Medulla oblongata (tissue), 1 donor: ENCODE data around the gene SPATS2.

Source experiments
- DNase-seq: peaks from one replicate; pipeline ENCODE4 v3.0.0-alpha.2; 2015; ENCODE audit errors: extremely low spot score

Gene SPATS2

DNA sequence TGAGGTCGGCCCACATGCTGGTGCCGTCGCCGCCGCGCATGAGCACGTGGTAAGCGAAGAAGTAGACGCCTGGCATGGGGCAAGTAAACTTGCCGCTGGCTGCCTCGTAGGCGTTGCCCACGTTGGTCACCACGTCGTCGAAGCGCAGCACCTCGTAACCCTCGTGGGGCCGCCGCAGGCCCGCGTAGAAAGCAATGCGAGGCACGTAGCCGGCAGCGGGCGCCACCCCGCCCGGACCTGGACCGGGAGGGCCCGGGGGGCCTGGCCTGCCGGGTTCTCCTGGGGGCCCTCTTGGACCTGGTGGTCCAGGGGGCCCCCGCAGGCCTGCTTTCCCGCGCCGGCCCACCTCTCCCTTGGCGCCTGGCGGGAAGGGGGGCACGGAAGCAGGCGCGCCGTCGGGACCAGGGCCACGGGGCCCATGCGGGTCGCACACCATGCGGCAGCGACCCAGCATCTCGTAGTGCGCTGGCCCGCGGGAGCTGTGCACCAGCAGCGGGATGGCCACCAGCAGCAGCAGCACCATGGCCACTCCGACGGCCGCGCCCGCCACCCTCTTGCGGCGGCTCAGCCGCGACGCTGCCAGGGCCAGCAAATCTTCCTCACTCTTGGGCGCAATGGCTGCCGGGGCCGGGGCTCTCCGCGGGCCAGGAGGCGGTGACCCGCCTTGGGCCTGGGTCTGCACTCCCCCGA, 31.2 kb upstream of the SPATS2 start:
- no peak for DNase-seq

DNA sequence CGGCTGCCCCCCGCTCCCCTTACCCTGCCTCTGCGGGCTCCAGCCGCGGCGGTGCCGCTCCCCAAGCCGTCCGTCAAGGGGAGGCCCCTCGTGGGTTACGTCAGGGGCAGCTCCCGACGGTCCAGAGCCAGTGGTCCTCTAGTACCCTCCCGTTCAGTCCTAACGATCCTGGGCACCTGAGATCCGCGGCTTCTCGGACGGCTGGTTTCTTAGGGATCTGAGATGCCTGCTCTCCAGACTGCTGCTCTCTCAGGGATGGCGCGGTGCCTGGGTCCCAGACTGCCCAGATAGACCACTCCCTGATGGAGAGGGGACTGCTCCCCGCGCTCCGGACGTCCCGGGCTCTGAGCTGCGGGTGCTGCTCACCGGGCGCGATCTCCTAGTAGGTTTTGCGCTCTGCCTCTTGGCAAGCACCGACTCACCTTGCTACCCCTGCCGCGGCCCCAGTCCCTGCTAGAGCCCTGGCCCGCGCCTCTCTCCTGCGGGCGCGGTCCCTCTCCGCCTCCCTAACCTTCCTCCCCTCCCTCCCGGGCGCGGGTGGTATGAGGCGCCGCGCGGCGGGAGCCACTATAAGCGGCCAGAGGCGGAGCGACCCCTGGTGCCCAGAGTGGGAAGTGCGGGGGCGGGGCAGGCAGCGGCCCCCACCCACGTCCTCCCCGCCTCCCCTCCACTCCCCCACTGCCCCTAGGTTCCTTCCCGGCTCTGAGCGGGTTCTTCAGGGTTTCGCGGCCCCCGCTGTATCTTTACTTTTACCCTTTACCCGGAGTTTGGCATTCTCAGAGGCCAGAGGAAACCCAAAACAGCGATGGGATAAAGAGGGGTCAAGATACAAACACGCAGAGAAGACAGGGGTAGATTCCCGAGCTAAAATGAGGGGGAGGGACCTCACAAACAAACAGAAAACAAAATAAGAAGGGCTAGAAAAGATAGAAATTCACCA, 30.3 kb upstream of the SPATS2 start, which contains the start of gene C1QL4:
TSS of gene C1QL4 (minus strand) at position 544 of the 940 bp plus-strand sequence. CDS start 711 bp downstream, outside the sequence.
- peak; percentile 82 for DNase-seq

DNA sequence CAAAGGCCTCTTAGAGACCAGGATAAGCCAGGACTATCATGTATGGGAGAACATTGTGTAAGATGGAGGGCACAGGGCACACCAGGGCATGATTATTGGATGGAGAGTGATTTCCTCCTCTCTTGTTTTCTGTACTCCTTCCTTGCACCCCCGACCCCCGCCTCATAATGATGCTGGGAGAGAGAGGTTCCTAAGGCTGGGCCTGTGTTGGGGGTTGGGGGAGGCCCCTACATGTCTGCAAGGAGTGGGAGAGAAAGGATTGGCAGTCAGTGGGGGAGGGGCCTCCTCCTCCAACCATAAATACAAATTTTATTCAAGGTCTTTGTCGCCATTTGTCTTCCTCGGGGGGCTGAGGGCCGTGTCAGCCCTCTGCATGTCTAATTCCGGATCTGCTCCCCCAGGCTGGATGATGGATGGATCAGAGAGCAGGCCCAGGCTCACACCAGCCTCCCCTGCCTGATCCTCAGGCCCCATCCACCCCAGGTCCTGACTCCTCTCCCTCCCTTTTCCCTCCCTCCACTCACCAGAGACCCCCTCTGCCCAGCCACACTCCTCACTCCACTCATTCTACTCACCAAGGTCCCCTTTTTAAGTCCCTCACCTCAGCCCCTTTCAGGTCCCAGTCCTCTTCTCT, 28.3 kb upstream of the SPATS2 start:
- DNase-seq: no peak

DNA sequence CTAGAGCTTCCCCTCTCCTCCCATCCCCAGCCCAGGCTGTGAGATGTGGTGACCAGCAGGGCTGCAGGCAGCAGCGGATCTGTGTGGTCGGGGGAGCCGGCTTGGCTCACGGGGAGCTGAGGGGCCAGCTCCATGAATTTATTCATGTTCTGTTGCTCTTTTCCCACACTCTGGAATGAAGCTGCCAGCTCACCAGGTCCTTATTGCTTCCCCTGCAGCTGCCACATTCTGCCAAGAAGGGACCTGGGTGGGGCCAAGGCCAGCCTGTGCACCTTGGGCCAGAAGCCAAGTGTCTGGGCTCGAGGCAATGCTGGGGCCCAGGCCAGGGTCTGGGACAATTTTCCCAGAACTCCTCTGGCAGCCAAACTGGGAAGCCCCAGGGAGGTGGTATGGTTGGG, 27.8 kb upstream of the SPATS2 start:
- DNase-seq: no peak

DNA sequence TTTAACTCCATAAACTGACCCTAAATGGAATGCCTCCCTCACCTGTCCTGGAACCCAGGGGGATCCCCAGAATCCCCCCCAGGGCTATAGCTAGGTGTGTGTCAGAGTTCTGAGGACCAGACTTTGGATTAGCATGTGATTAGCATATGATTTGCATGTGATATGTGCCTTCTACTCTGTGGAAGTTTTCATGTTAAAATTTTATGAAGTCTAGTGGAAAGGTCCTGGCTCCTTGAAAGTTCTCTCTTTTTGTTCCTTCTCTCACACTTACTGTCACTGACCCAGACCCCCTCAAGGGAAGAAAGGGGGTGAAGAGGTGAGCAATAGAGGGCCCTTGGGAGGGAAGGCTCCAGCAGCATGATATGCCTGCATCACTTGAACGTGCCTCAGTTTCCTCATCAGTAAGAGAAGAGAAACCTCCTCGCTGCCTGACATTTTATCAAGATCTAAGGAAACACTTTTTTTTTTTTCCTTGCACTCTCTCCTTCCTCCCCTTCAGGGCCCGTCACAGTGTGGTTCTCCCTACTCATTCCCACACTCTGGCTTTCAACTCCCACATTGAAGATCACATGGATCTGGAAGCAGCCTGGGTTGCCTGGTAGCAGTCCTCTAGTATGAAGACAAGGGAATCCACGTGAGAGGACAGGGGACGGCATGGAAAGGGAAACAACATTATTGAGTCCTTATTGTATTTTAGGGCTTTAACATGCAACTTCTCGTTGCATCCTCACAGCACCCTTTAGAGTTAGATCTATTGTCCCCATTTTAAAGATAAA, 27.0 kb upstream of the SPATS2 start:
- DNase-seq: no peak

DNA sequence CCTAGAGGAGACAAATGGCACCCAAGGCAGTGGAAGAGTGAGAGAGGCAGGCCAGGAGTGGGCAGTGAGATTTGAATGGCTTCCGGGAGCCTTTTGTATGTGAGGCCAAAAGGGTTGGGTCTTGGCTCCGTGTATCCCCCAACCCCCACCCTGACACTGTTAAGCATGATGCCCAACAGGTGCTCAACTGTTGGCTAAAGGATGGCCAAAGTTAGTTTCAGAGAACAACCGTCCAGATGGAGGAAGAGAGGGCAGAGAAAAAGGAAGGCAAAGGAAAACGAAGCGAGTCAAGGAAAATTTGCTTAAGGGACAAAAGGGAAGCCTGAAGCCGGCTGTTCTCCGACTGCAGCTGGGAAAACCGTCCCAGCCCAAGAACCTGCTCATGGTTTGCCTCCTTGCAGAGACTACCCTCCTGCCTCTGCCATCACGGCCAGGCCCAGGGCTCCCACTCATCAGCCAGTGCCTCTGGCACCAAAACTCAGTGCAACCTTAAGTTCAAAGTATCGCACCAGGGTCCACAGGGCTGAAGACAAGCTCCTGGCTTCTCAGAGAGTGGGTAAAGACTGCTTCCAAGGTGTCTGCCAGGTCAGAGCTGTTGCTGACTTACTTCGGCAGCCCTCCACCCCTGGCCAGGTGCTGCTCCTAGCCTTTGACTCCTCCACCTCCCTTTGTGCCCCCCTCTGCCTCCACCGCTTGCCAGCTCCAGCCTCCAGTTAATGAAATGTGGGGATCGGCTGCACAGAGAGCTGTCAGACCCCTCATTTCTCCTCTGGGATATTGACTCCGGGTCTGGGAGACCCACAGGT, 26.1 kb upstream of the SPATS2 start:
- DNase-seq: no peak

DNA sequence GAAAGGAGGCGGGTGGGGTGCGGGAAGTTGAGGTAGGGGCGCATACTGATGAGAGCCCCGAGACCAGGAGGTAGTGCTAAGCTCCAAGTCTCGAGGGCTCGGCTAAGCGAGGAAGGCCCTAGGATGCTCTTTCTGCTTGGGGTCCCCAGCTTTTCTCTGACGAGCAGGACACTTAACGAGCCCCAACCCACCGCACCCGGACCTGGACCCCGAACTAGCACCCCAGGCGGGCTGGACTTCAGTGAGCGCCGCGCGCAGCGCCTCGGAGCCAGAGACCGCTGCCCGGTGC, 25.5 kb upstream of the SPATS2 start:
- DNase-seq: no peak

DNA sequence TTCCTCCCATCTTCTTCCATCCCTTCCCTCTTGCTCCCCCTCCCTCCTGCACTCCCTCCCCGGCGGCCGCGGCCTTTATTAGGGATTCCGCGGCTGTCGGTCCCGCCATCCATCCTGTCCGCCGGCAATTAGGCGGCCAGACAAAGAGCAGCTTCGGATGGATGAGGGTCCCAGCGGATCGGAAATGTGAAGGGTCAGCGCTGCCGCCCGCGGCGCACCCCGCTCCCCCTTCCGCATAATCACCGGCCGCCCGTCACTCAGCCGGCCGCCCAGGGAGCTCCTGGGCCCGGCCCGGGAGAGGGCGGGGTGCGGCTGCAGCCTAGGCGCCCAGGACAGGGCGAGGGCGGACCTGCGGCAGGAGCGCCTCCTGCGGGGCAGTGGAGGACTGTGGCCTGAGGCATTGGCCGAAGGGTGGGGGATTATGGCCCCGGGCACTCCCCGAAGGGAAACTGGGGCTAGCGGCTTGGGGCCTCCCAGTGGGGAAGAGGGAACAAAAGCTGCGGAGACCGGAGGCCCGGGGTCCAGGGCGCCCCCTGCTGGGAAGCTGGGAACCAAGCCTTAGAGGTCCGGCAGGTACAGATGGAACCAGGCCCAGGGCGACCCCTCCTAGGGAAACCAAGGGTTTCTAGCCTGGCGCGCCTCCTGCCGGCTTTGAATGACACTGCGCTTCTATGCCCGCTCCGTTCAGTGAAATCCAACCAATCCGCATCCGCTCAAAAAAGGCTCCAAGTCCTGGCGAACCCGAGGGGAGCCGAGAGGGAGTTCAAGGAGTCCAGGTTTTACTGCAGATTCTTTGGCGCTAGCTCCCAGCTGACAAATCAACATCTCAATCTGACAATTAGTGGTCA, 25.0 kb upstream of the SPATS2 start:
- DNase-seq: peak; percentile 77

DNA sequence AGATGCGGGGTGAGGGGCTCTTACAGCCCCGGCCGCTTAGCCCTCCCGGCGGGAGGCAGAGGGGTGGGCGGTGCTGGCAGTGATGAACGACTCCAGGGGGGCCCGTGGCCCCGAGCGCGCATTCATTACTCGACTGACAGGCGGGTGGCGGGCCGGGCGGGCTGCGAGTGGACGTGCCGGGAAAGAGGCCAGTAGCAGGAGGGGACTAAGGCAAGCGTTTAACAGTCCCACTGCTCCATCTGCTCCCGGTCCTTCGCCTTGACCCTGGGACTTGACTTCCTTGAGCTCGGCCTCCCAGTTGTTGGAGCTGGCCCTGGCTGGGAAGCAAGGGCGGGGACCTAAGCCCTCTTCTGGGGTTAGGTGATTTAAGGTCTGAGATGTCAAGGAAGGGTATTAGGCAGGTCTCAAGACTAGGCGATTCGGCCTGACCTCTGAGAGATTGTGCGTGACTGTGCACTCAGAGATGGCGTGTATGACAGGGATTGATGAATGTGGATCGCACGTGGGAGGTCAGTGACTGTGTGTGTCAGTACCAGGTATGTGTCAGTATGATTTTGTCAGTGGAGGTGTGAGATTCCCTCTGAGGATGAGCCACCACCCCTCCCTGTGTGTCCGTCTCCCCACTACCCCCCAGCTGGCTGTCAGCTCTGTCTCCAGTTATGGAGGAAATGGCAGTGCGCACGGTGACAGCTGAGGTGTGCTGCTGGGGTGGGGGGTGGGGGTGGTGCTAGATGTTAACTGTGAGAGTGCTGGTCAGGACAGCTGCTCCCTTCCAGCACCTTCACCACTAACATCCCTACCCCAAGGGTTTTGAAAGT, 24.1 kb upstream of the SPATS2 start:
- no peak for DNase-seq

DNA sequence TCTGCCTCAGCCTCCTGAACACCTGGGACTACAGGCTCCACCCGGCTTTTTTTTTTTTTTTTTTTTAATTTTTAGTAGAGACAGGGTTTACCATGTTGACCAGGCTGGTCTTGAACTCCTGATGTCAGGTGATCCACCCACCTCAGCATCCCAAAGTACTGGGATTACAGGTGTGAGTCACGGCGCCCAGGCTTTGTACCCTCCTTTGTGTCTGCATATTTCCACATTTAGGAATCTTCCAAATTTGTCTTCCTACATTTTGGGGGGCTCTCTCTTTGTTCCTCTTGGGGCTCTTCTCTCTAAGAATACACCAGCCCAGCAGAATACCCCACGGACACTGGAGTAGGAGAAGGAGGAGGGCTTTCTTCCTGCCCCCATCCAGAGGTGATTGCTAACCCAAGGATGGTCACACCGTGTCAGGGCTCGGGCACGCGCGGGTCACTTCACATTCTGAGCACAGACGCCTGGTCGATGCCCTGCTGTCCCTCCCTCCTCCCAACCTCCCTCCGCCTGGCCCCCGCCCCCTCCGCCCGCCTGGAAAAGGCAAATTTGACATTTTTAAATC, 22.7 kb upstream of the SPATS2 start:
- DNase-seq: no peak

DNA sequence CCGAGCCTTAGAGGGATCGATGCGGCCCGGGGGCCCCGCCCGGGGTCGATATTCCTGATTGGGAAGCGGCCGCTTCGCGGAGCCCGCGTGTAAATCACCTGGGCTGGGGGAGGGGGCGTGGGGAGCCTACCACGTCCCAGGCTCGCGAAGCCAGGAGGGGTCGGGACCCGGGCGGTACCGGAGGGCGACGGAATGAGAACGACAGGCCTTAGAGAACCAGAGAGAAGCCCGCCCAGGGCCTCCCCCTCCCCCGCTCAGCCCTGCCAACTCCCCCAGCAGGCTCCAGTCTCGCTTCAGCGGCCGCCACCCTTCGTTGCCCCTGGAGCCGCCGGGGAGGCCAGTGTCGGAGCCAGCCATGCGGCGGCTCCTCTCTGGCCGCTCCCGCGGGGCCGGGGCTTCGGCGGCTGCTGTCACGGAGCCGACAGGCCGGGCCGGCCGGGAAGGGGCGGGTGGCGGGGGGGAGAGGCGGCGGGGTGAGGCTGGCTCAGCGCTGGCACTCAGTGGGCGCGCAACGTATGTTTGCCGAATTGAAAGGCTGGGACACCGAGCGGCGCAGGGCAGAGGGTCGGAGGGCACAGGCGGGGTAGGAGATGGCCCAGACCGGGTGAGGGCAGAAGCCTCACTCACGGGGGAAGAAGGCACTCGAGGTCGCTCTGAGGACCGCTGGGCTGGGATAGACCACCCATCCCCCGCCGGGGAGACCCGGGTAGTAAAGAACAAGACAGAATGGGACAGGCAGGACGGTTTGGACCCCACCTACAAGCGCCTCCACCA, 22.0 kb upstream of the SPATS2 start:
- no peak for DNase-seq

DNA sequence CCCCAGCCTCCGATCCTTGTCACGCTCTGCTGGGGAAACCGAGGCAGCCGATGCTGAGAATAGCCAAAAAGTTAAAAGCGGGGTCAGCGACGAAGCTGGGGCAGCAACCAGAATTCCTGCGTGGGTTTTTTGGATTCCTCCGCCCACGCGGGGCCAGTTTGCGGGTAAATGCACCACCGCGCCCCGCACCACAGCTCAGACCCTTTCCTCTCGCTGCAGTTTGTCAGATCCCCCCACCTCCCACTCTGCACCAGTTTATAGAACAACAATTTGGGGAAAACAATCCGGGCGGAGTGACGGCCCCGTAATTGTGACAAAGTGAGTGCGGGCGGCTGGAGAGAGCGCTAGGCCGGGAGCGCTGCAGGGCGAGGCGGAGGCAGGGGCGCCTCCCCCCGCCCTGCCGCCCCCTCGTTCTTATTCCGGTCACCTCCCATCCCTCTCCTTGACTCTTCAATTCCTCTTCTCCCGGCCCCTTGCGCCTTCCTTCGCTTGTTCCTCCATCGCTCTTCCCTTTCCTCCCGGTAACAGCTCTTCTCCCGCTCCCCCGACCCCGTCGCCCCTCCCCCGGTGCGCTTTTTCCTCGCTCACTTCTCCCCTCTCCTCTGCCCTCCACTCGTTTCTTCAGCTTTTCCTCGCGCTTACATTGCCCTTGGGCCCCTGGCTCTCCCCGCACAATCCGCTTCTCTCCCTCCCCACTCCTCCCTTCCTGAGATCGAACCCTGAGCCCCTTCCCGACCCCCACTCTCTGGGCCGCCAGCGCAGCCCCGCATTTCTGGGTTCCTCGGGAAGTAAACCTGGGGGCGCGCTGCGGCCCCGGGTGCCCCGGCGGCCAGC, 21.2 kb upstream of the SPATS2 start:
- no peak for DNase-seq

DNA sequence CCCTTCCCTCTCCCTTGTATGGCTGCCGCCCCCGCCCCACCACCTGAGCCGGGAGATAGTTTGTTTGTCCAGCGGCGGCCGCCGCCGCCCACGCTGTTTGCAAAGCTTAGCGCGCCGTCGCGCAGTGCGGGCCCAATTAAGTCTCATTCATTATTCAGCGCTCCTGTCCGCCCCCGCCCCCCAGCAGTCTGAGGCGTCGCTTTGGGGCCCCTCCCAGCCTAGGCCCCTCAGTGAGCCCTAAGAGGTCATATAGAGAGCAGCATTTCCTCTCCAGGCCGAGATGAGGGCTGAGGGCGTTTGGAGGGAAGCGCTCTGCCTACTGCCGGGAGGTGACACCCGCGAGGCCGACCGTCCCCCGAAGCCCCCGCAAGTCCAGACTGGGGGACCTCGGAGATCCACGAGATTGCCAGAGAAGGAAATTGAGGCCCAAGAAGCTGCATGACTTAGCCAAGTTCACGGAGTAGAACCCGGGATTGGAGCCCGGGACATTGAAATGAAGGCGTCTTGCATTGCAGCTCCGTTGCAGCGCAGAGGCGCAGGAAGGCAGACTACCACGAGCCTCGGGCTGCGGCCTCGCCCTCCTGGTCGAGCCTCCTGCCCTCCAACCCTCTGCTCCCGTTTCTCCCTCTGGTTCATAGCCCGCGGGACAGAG, 20.5 kb upstream of the SPATS2 start, which contains the start of gene DNAJC22:
TSS of gene DNAJC22 (plus strand) at position 230 of the 652 bp plus-strand sequence. CDS start 1,985 bp downstream, outside the sequence.
- DNase-seq: no peak

DNA sequence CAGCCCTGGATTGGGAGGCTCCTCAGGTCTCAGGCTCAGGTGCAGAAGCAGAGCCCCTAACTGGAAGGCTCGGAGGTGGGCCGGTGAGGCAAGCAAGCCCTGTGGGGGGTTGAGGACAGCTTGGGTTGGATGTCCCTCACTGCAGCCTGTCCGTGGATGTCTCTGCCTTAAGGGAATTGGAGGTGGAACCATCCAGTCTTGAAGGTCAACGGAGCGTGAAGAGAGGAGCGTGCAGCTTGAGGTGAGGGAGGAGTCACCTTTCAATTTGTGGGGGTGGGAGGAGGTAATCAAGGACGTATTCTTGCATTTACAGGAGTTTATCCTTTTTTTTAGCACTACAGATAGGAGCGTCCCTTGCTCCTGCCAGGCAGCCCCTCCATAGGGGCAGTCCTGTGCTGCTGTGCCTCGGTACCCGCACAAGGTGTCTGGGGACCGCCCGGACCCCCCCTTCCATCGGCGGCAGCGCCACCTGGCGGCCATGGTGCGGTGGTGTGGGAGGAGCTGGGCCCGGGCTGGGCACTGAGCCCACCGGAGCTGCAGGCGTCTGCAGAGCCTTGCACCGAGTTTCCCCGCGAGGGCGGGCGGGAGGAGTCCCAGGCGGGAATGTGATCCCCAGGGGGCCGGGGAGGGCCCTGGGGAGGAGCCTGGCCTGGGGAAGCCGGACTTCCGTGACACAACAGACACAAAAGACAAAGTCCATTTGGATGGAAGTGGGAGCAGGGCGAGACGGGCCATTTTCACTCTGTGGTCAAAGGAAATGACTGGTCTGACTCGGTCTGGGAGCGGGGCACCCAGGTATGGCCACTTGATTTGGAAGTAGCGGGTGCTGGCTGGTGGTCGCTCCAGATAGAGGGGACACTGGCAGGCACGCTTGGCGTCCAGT, 19.7 kb upstream of the SPATS2 start:
- peak; percentile 95 for DNase-seq

DNA sequence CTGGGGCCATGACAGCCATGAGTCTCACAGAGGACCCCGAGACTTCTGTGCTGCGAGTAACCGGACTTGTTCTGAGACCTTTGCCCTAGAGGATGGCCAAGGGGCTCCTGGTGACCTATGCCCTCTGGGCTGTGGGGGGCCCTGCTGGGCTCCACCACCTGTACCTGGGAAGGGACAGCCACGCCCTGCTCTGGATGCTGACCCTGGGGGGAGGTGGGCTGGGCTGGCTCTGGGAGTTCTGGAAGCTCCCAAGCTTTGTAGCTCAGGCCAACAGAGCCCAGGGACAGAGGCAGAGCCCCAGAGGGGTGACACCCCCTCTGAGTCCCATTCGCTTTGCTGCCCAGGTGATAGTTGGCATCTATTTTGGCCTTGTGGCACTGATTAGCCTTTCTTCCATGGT, 18.5 kb upstream of the SPATS2 start:
- DNase-seq: no peak

DNA sequence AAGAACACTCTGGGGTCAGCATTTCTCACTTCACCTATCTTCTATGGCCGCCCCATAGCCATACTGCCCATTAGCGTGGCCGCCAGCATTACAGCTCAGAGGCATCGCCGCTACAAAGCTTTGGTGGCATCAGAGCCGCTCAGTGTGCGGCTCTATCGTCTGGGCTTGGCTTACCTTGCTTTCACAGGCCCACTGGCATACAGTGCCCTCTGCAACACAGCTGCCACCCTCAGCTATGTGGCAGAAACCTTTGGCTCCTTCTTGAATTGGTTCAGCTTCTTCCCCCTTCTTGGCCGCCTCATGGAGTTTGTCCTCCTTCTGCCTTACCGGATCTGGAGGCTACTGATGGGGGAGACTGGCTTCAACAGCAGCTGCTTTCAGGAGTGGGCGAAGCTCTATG, 18.0 kb upstream of the SPATS2 start:
- DNase-seq: no peak
